Fibroblast of lung (primary cell): ENCODE measurements around the gene SHISA9. TPM values are rescaled to one million over a fixed set of nuclear protein-coding genes. Genes with fewer than 3 reads are reported as not detected.

ENCODE experiments used
- DNase-seq, 2 donors: peaks; one replicate each; pipeline versions ENCODE4 v3.0.0 to v3.0.0-alpha.2; 2010; ENCODE audit warnings: low read depth in 2 of 2
- H2AFZ ChIP-seq: 2 replicates; pipeline ENCODE4 v1.5.1; 2012; ENCODE audit warnings: low read length, control low read depth, inconsistent platforms
- H3K27ac ChIP-seq: 2 replicates; pipeline ENCODE4 v1.5.1; 2011; ENCODE audit warnings: low read length, control low read depth; ENCODE audit not compliant: insufficient read depth
- H3K27me3 ChIP-seq: 2 replicates; pipeline ENCODE4 v1.5.1; 2011; ENCODE audit warnings: mild to moderate bottlenecking, low read length; ENCODE audit not compliant: control insufficient read depth, insufficient read depth
- H3K36me3 ChIP-seq: 2 replicates; pipeline ENCODE4 v1.5.1; 2011; ENCODE audit warnings: low read length; ENCODE audit not compliant: control insufficient read depth, insufficient read depth
- H3K4me1 ChIP-seq: 2 replicates; pipeline ENCODE4 v1.5.1; 2011; ENCODE audit warnings: low read length; ENCODE audit not compliant: control insufficient read depth, insufficient read depth; ENCODE audit errors: extremely low read depth
- H3K4me2 ChIP-seq: 2 replicates; pipeline ENCODE4 v1.5.1; 2011; ENCODE audit warnings: low read length, control low read depth; ENCODE audit not compliant: insufficient read depth; ENCODE audit errors: extremely low read depth
- H3K4me3 ChIP-seq, 4 experiments: fragments of 200-600 bp in 1 of 4; sonication (generic) in 1 of 4; replicated peaks in 1 of 4; 2 replicates each; pipeline ENCODE4 v1.5.1; 2011 to 2016; ENCODE audit warnings: low read length in 4 of 4, low read depth in 3 of 4, mild to moderate bottlenecking in 3 of 4, control low read depth in 2 of 4, inconsistent platforms in 1 of 4, mixed read lengths in 1 of 4; ENCODE audit not compliant: insufficient read depth in 1 of 4; ENCODE audit errors: control extremely low read depth in 1 of 4
- H3K79me2 ChIP-seq: 2 replicates; pipeline ENCODE4 v1.5.1; 2012; ENCODE audit warnings: mild to moderate bottlenecking, low read length, inconsistent platforms; ENCODE audit not compliant: control insufficient read depth, insufficient read depth
- H3K9ac ChIP-seq: 2 replicates; pipeline ENCODE4 v1.5.1; 2011; ENCODE audit warnings: mild to moderate bottlenecking, low read length, control low read depth; ENCODE audit not compliant: insufficient read depth
- H3K9me3 ChIP-seq: 2 replicates; pipeline ENCODE4 v1.5.1; 2012; ENCODE audit warnings: low read depth, low read length; ENCODE audit not compliant: control insufficient read depth, insufficient read depth
- H4K20me1 ChIP-seq: 2 replicates; pipeline ENCODE4 v1.5.1; 2011; ENCODE audit warnings: low read length; ENCODE audit not compliant: control insufficient read depth, insufficient read depth; ENCODE audit errors: extremely low read depth
- EZH2 ChIP-seq: IDR thresholded peaks from 2 replicates; pipeline ENCODE4 v1.5.1; 2012; ENCODE audit warnings: low read length, control low read depth, mild to moderate bottlenecking; ENCODE audit errors: missing control alignments
- polyA plus RNA-seq, 2 donors: library from polyadenylated mRNA; depleted of rRNA in 1 of 2; stranded (reverse) in 1 of 2; unstranded in 1 of 2; fragments of >200 nt; gene quantifications; 2 replicates each; pipeline ENCODE4 v1.2.1, GENCODE V29; 2011 to 2012; ENCODE audit warnings: missing spikeins in 1 of 2
- total RNA-seq: library from RNA; depleted of rRNA; stranded (reverse); fragments of >200 nt; gene quantifications from 2 replicates; pipeline ENCODE4 v1.2.1, GENCODE V29; 2014
- TF ChIP-seq, protein P1 (sequence below), 2 donors: IDR thresholded peaks in 1 of 2; conservative IDR thresholded peaks in 1 of 2; 1 replicate in 1 of 2; 2 replicates in 1 of 2; pipeline ENCODE4 v1.5.1; 2011 to 2012; ENCODE audit warnings: low read length in 2 of 2, control low read depth in 1 of 2, inconsistent platforms in 1 of 2, low read depth in 1 of 2, mild to moderate bottlenecking in 1 of 2

SHISA9 gene
- total and polyA plus RNA-seq, 2 donors (not counting 1 experiment from before 2014, with no cell fraction given): not detected

DNA sequence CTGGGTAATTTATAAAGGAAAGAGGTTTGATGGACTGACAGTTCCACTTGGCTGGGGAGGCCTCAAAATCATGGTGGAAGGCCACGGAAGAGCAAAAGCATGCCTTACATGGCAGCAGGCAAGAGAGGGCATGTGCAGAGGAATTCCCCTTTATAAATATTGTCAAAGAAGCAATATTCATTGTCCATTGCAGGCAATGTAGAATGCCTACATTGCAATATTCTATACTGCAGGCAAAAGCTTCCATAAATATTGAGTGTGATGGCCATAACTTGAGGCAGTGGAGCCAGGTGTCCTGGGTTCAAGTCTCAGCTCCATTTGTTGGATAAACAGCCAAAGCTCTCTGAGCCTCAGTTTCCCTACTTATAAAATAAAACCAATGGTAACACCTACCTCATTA, 322.3 kb downstream of the SHISA9 start:
- TF ChIP-seq, protein P1, sequence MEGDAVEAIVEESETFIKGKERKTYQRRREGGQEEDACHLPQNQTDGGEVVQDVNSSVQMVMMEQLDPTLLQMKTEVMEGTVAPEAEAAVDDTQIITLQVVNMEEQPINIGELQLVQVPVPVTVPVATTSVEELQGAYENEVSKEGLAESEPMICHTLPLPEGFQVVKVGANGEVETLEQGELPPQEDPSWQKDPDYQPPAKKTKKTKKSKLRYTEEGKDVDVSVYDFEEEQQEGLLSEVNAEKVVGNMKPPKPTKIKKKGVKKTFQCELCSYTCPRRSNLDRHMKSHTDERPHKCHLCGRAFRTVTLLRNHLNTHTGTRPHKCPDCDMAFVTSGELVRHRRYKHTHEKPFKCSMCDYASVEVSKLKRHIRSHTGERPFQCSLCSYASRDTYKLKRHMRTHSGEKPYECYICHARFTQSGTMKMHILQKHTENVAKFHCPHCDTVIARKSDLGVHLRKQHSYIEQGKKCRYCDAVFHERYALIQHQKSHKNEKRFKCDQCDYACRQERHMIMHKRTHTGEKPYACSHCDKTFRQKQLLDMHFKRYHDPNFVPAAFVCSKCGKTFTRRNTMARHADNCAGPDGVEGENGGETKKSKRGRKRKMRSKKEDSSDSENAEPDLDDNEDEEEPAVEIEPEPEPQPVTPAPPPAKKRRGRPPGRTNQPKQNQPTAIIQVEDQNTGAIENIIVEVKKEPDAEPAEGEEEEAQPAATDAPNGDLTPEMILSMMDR (conservative IDR thresholded peaks at IDR 0.05 in 1 of 2, IDR thresholded peaks at IDR 0.05 in 1 of 2; ENCODE audit: low read depth in 1 of 2, low read length in 2 of 2): no peak
- TF ChIP-seq EZH2: no peak
- Histone ChIP-seq H2AFZ (no peak overlapping the region), H3K36me3 (no peaks in the 10 kb centered on the region), H3K9ac (no peak overlapping the region), H3K4me1 (no peaks in the 10 kb centered on the region), H4K20me1 (no peaks in the 10 kb centered on the region), H3K79me2 (no peaks in the 10 kb centered on the region), H3K4me2 (no peak overlapping the region), H3K27ac (no peak overlapping the region), H3K27me3 (no peaks in the 10 kb centered on the region), H3K4me3 (no peak overlapping the region), H3K9me3 (no peaks in the 10 kb centered on the region)
- no peak for DNase-seq

DNA sequence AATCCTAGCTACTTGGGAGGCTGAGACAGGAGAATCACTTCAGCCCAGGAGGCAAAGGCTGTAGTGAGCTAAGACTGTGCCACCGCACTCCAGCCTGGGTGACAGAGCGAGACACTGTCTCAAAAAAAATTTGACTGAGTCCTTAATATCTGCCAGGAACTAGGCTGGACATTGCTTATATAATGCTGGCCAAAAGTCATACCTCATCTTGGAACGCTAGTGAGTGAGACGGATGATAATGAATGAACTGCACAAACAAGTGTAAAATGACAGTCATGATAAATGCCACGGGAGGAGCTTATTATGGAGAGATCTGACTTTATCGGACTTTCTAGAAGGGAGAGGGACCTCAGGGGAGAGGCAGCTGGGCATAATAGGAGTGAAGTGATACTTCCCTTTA, 327.6 kb downstream of the SHISA9 start:
- DNase-seq: no peak
- H3K27ac ChIP-seq: no peak overlapping the region
- no peaks in the 10 kb centered on the region for H4K20me1 ChIP-seq
- no peaks in the 10 kb centered on the region for H3K27me3 ChIP-seq
- no peaks in the 10 kb centered on the region for H3K36me3 ChIP-seq
- no peaks in the 10 kb centered on the region for H3K9me3 ChIP-seq
- no peaks in the 10 kb centered on the region for H3K79me2 ChIP-seq
- no peak overlapping the region for H2AFZ ChIP-seq
- H3K4me2 ChIP-seq: no peak overlapping the region
- H3K4me3 ChIP-seq: no peak overlapping the region
- no peak overlapping the region for H3K9ac ChIP-seq
- H3K4me1 ChIP-seq: no peaks in the 10 kb centered on the region
- TF ChIP-seq EZH2: no peak
- TF ChIP-seq, protein P1 (conservative IDR thresholded peaks at IDR 0.05 in 1 of 2, IDR thresholded peaks at IDR 0.05 in 1 of 2; ENCODE audit: low read depth in 1 of 2, low read length in 2 of 2): no peak

DNA sequence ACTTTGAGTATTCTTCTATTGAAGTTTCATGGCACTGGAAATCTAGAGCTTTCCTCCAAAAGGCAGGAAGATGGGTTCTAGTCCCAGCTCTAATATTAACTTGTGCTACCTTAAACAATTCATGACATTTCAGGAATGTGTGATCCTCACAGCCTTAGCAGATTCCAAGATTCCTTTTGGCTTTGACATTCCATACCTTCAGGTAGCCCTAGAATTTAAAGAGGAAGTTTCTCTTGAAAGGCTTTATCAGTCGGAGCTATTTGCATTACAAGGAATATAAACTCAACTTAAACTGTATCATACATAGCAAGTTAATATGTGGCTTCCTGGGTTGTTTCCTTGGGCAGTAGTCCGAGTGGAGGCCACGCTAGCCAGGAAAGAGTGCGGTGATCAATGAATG, 330.0 kb downstream of the SHISA9 start:
- no peak overlapping the region for H2AFZ ChIP-seq
- H3K4me1 ChIP-seq: no peaks in the 10 kb centered on the region
- TF ChIP-seq, protein P1 (conservative IDR thresholded peaks at IDR 0.05 in 1 of 2, IDR thresholded peaks at IDR 0.05 in 1 of 2; ENCODE audit: low read depth in 1 of 2, low read length in 2 of 2): no peak
- no peak for TF ChIP-seq EZH2
- H3K9ac ChIP-seq: no peak overlapping the region
- no peaks in the 10 kb centered on the region for H3K79me2 ChIP-seq
- DNase-seq: peak in 1 of 2 donors; percentile 3
- H4K20me1 ChIP-seq: no peaks in the 10 kb centered on the region
- H3K27me3 ChIP-seq: no peaks in the 10 kb centered on the region
- no peaks in the 10 kb centered on the region for H3K36me3 ChIP-seq
- H3K4me3 ChIP-seq: no peak overlapping the region
- H3K4me2 ChIP-seq: no peak overlapping the region
- H3K27ac ChIP-seq: no peak overlapping the region
- H3K9me3 ChIP-seq: no peaks in the 10 kb centered on the region
